SK-N-SH (cell line): ENCODE results near the gene RPS19. TPM values are rescaled to one million over a fixed set of nuclear protein-coding genes. Genes with fewer than 3 reads are reported as not detected.

ENCODE experiments used
- CTCF ChIA-PET: fragments of 300-600, 350-600 bp; formaldehyde crosslinking; extraction: SDS; loops from one replicate; lab custom pipeline; 2021; lab: Yijun Ruan, JAX
- POLR2A ChIA-PET: fragments of 350-600 bp; sonication (Branson Sonifier 250); formaldehyde crosslinking; extraction: SDS; loops from one replicate; lab custom pipeline; 2020; ENCODE audit warnings: antibody characterized with exemption, inconsistent platforms; lab: Yijun Ruan, JAX
- DNase-seq: peaks from one replicate; pipeline ENCODE4 v3.0.0; 2012
- H2AFZ ChIP-seq: fragments of 200-600 bp; sonication (generic); 2 replicates; pipeline ENCODE4 v1.8.1; 2016; ENCODE audit warnings: antibody characterized with exemption, mild to moderate bottlenecking, low read depth
- H3F3A ChIP-seq: fragments of 200-600 bp; sonication (generic); replicated peaks from 2 replicates; pipeline ENCODE3; 2016; ENCODE audit warnings: antibody characterized with exemption, mild to moderate bottlenecking; ENCODE audit not compliant: insufficient read depth
- H3K27ac ChIP-seq, 2 experiments: fragments of 200-500 bp in 1 of 2; fragments of 200-600 bp in 1 of 2; sonication (Bioruptor generic) in 1 of 2; sonication (generic), shearing (Covaris generic) in 1 of 2; 2 replicates each; pipeline versions ENCODE4 v1.5.1 to v1.6.1; 2014 to 2016; ENCODE audit warnings: low read depth in 2 of 2, inconsistent platforms in 1 of 2, low read length in 1 of 2, mild to moderate bottlenecking in 1 of 2, mixed read lengths in 1 of 2
- H3K27me3 ChIP-seq: fragments of 200-600 bp; sonication (generic), shearing (Covaris generic); 2 replicates; pipeline ENCODE4 v1.6.1; 2016; ENCODE audit warnings: mixed run types; ENCODE audit not compliant: insufficient read depth
- H3K36me3 ChIP-seq, 2 experiments: fragments of 200-500 bp in 1 of 2; fragments of 200-600 bp in 1 of 2; sonication (Bioruptor generic) in 1 of 2; sonication (generic) in 1 of 2; replicated peaks in 1 of 2; 2 replicates each; pipeline versions ENCODE3 to v1.5.1; 2014 to 2016; ENCODE audit warnings: low read length in 1 of 2, mild to moderate bottlenecking in 1 of 2; ENCODE audit not compliant: insufficient read depth in 2 of 2, control insufficient read depth in 1 of 2
- H3K4me1 ChIP-seq, 2 experiments: fragments of 200-500 bp in 1 of 2; fragments of 200-600 bp in 1 of 2; sonication (Bioruptor generic) in 1 of 2; sonication (generic), shearing (Covaris generic) in 1 of 2; 2 replicates each; pipeline versions ENCODE4 v1.5.1 to v1.6.1; 2014 to 2016; ENCODE audit warnings: low read depth in 1 of 2, low read length in 1 of 2, mixed run types in 1 of 2; ENCODE audit not compliant: insufficient read depth in 2 of 2, control insufficient read depth in 1 of 2
- H3K4me2 ChIP-seq: fragments of 200-600 bp; sonication (generic), shearing (Covaris generic); 2 replicates; pipeline ENCODE4 v1.6.1; 2017; ENCODE audit warnings: mixed run types
- H3K4me3 ChIP-seq, 2 experiments: fragments of 200-500 bp in 1 of 2; fragments of 200-600 bp in 1 of 2; sonication (Bioruptor generic) in 1 of 2; sonication (generic), shearing (Covaris generic) in 1 of 2; 2 replicates each; pipeline versions ENCODE4 v1.5.1 to v1.8.1; 2014 to 2016; ENCODE audit warnings: low read depth in 2 of 2, inconsistent platforms in 1 of 2, low read length in 1 of 2, mild to moderate bottlenecking in 1 of 2, mixed read lengths in 1 of 2, moderate library complexity in 1 of 2
- H3K79me2 ChIP-seq: fragments of 200-600 bp; sonication (generic); 2 replicates; pipeline ENCODE4 v1.8.1; 2017; ENCODE audit warnings: mild to moderate bottlenecking; ENCODE audit not compliant: insufficient read depth
- H3K9ac ChIP-seq: fragments of 200-600 bp; sonication (generic); 2 replicates; pipeline ENCODE4 v1.6.1; 2017; ENCODE audit warnings: mixed run types
- H3K9me2 ChIP-seq: fragments of 200-600 bp; sonication (generic); 2 replicates; pipeline ENCODE4 v1.6.1; 2017; ENCODE audit warnings: mixed run types
- H3K9me3 ChIP-seq: fragments of 200-600 bp; sonication (generic); 2 replicates; pipeline ENCODE4 v1.6.1; 2017; ENCODE audit warnings: mixed run types, mild to moderate bottlenecking, moderate library complexity
- H4K20me1 ChIP-seq: fragments of 200-600 bp; sonication (generic); 2 replicates; pipeline ENCODE4 v1.6.1; 2017; ENCODE audit warnings: mild to moderate bottlenecking, mixed run types; ENCODE audit not compliant: insufficient read depth
- JUND ChIP-seq: IDR thresholded peaks from 2 replicates; pipeline ENCODE4 v1.4.0; 2012
- MAX ChIP-seq: IDR thresholded peaks from 2 replicates; pipeline ENCODE4 v1.4.0; 2012; ENCODE audit warnings: low read depth
- PBX3 ChIP-seq: IDR thresholded peaks from 2 replicates; pipeline ENCODE4; 2012
- POLR2AphosphoS5 ChIP-seq: IDR thresholded peaks from 2 replicates; pipeline ENCODE4 v1.6.1; 2012; ENCODE audit warnings: low read depth, low read length
- RFX5 ChIP-seq: IDR thresholded peaks from 2 replicates; pipeline ENCODE4 v1.6.1; 2012; ENCODE audit warnings: mild to moderate bottlenecking, improper control_type of control experiment, low read length
- SIN3A ChIP-seq: IDR thresholded peaks from 2 replicates; pipeline ENCODE4 v1.6.1; 2012; ENCODE audit warnings: low read depth, mild to moderate bottlenecking, low read length, moderate library complexity, borderline replicate concordance
- YY1 ChIP-seq: IDR thresholded peaks from 2 replicates; pipeline ENCODE4 v1.4.0; 2012; ENCODE audit warnings: low read depth, mild to moderate bottlenecking
- ZBTB33 ChIP-seq: IDR thresholded peaks from 2 replicates; pipeline ENCODE4 v1.4.0; 2012; ENCODE audit warnings: low read depth, borderline replicate concordance
- WGBS: methylation state at CpG from one replicate; pipeline ENCODE4 v1.1.6; 2017; ENCODE audit warnings: low lambda C conversion rate; 5-methylcytosine and 5-hydroxymethylcytosine counted together
- polyA plus RNA-seq, 3 experiments: library from polyadenylated mRNA; depleted of rRNA; stranded (reverse); fragments of >200 nt; gene quantifications; 2 replicates each; pipeline ENCODE4 v1.2.3, GENCODE V29; 2012

The RPS19 gene
- polyA plus RNA-seq, 1 of the 3 experiments (the other 2 are of a cell fraction): 2,819 TPM

- Histone ChIP-seq H3K4me1 (no peaks in the 10 kb centered on the region; a peak in 1 of 4 replicates), H3K9ac (no peak overlapping the region), H3K36me3 (peaks cover 41% of the 10 kb centered on the region in 2 experiments), H3K9me3 (no peaks in the 10 kb centered on the region), H3K9me2 (no peaks in the 10 kb centered on the region), H3K4me3 (no peak overlapping the region), H2AFZ (no peak overlapping the region), H3K27me3 (no peaks in the 10 kb centered on the region), H3F3A (peaks cover 80% of the 10 kb centered on the region), H3K4me2 (no peak overlapping the region), H4K20me1 (peaks cover 66% of the 10 kb centered on the region), H3K27ac (no peak overlapping the region), H3K79me2 (peaks cover 17% of the 10 kb centered on the region; the same call in 1 of the 2 replicates)
- ChIA-PET CTCF (interaction anchor here (1.1 to 3.1 kb wide), 10 partner anchors 8 to 86 kb away, joined by 3 to 48 read pairs (median 16); partner anchors contain the start of genes ERFL, RABAC1 and RPS19), POLR2A (interaction anchor here (1.2 to 2.2 kb wide), 3 partner anchors 9 to 19 kb away, joined by 3 to 14 read pairs (median 13); partner anchors contain the start of gene RPS19)
- DNase-seq: peak; percentile 19
- 95% methylated on average over 15 of the region's 16 CpGs for WGBS
- TF ChIP-seq RFX5 (no peak), JUND (peak; percentile 22), MAX (no peak), ZBTB33 (no peak), SIN3A (no peak; the same call in 1 of the 2 replicates), PBX3 (peak; percentile 3; the same call in 1 of the 2 replicates)
Measured at GRCh38 chr19:41871573-41872383, 11.7 kb downstream of the RPS19 start.

GRCh38 chr19:41872384-41872774, 12.3 kb downstream of the RPS19 start:
- no peak overlapping the region for H3K4me3 ChIP-seq
- no peaks in the 10 kb centered on the region for H3K9me3 ChIP-seq
- H3K27ac ChIP-seq: no peak overlapping the region
- no peak overlapping the region for H3K4me2 ChIP-seq
- H3K9ac ChIP-seq: no peak overlapping the region
- no peak for TF ChIP-seq YY1
- 0 out of 2 replicates have a peak, but pooled peaks have one; percentile 1 for TF ChIP-seq PBX3
- peak; percentile 74 for TF ChIP-seq POLR2AphosphoS5
- H3F3A ChIP-seq: peaks cover 74% of the 10 kb centered on the region
- no peak overlapping the region for H2AFZ ChIP-seq
- H3K9me2 ChIP-seq: no peaks in the 10 kb centered on the region
- H3K79me2 ChIP-seq: peaks cover 11% of the 10 kb centered on the region; the same call in 1 of the 2 replicates
- H3K27me3 ChIP-seq: no peaks in the 10 kb centered on the region
- peaks cover 60% of the 10 kb centered on the region for H4K20me1 ChIP-seq
- POLR2A ChIA-PET: interaction anchor here (1.2 to 2.2 kb wide), 4 partner anchors 9 to 19 kb away, joined by 3 to 14 read pairs (median 8); partner anchors contain the start of gene RPS19
- 91% methylated on average over 11 of the region's 12 CpGs for WGBS
- H3K4me1 ChIP-seq: no peaks in the 10 kb centered on the region; a peak in 1 of 4 replicates
- CTCF ChIA-PET: interaction anchor here (0.6 to 3.1 kb wide), 16 partner anchors 8 to 162 kb away, joined by 3 to 48 read pairs (median 10); partner anchors contain the start of genes ERFL, RABAC1 and RPS19
- H3K36me3 ChIP-seq: peaks cover 36 to 41% of the 10 kb centered on the region in 2 experiments
- no peak for DNase-seq
